HepG2 (cell line): ENCODE results near the gene PPP1R27. TPM values are rescaled to one million over a fixed set of nuclear protein-coding genes. Genes with fewer than 3 reads are reported as not detected.

Experiments
- ATAD3A ChIP-seq: sonication (generic); formaldehyde crosslinking; IDR thresholded peaks from 2 replicates; pipeline ENCODE4 v1.4.0; 2020; ENCODE audit warnings: missing genetic modification reagents
- EP300 ChIP-seq, 3 experiments: sonication (generic) in 1 of 3; formaldehyde crosslinking in 1 of 3; IDR thresholded peaks; 2 replicates each; pipeline versions ENCODE4 v1.5.1 to v1.6.1; 2011 to 2020; ENCODE audit warnings: low read depth in 2 of 3, low read length in 2 of 3, borderline replicate concordance in 1 of 3, improper control_type of control experiment in 1 of 3, mild to moderate bottlenecking in 1 of 3, missing genetic modification reagents in 1 of 3, moderate library complexity in 1 of 3
- NBN ChIP-seq: fragments of 450-650 bp; conservative IDR thresholded peaks from 2 replicates; pipeline ENCODE4 v1.6.1; 2017
- NCOA1 ChIP-seq: sonication (generic); formaldehyde crosslinking; IDR thresholded peaks from 2 replicates; pipeline ENCODE4 v1.9.0; 2021; ENCODE audit warnings: missing genetic modification reagents
- NFE2L2 ChIP-seq: fragments of 150-350 bp; IDR thresholded peaks from 2 replicates; pipeline ENCODE4 v1.6.1; 2014; ENCODE audit warnings: low read length
- NRL ChIP-seq: sonication (generic); formaldehyde crosslinking; IDR thresholded peaks from 2 replicates; pipeline ENCODE4 v1.5.0; 2020; ENCODE audit warnings: missing genetic modification reagents, mild to moderate bottlenecking, moderate library complexity, borderline replicate concordance
- SPEN ChIP-seq: sonication (generic); formaldehyde crosslinking; IDR thresholded peaks from 2 replicates; pipeline ENCODE4 v1.5.1; 2020; ENCODE audit warnings: low read depth, mild to moderate bottlenecking, missing genetic modification reagents
- ZNF224 ChIP-seq: sonication (generic); formaldehyde crosslinking; IDR thresholded peaks from 2 replicates; pipeline ENCODE4 v1.5.0; 2020; ENCODE audit warnings: mild to moderate bottlenecking, missing genetic modification reagents
- ZNF468 ChIP-seq: sonication (generic); formaldehyde crosslinking; IDR thresholded peaks from 2 replicates; pipeline ENCODE4 v1.8.0; 2022; ENCODE audit warnings: mild to moderate bottlenecking, moderate library complexity, missing genetic modification reagents
- ZNF746 ChIP-seq: sonication (generic); formaldehyde crosslinking; IDR thresholded peaks from 2 replicates; pipeline ENCODE4 v1.8.0; 2022; ENCODE audit warnings: mild to moderate bottlenecking, missing genetic modification reagents
- ZNF749 ChIP-seq: sonication (generic); formaldehyde crosslinking; IDR thresholded peaks from 2 replicates; pipeline ENCODE4 v1.8.0; 2022; ENCODE audit warnings: mild to moderate bottlenecking, missing genetic modification reagents, moderate library complexity, borderline replicate concordance
- polyA plus RNA-seq, 8 experiments: library from polyadenylated mRNA; depleted of rRNA in 3 of 8; stranded (reverse) in 7 of 8; unstranded in 1 of 8; fragments of >200 nt; fragmentation: Illumina TruSeq in 4 of 8; extraction: Trizol in 4 of 8; gene quantifications; 2 replicates each; pipeline versions ENCODE4 v1.2.1 to v1.2.3, GENCODE V29; 2011 to 2016; ENCODE audit warnings: low read depth in 4 of 8, missing spikeins in 1 of 8, mixed read lengths in 1 of 8; ENCODE audit not compliant: insufficient read depth in 1 of 8
- total RNA-seq, 5 experiments: library from RNA; depleted of rRNA; stranded (reverse); fragments of >200 nt; fragmentation: Illumina TruSeq; extraction: Trizol; gene quantifications; 2 replicates each; pipeline ENCODE4 v1.2.3, GENCODE V29; 2016; ENCODE audit warnings: low read depth in 1 of 5
- TF ChIP-seq, protein P1 (sequence below): sonication (generic); formaldehyde crosslinking; IDR thresholded peaks from 2 replicates; pipeline ENCODE4 v1.9.0; 2021; ENCODE audit warnings: missing genetic modification reagents, borderline replicate concordance
- TF ChIP-seq, protein P2 (sequence below), 2 experiments: sonication (generic) in 1 of 2; formaldehyde crosslinking in 1 of 2; IDR thresholded peaks; 2 replicates each; pipeline versions ENCODE4 v1.5.1 to v1.6.1; 2011 to 2020; ENCODE audit warnings: borderline replicate concordance in 1 of 2, low read depth in 1 of 2, low read length in 1 of 2, mild to moderate bottlenecking in 1 of 2, missing genetic modification reagents in 1 of 2, moderate library complexity in 1 of 2
- TF ChIP-seq, protein P3 (sequence below): sonication (generic); formaldehyde crosslinking; IDR thresholded peaks from 2 replicates; pipeline ENCODE4 v1.5.1; 2020; ENCODE audit warnings: mild to moderate bottlenecking, missing genetic modification reagents

Gene PPP1R27
- total and polyA plus RNA-seq, 2 of the 13 experiments (the other 11 are each of a cell fraction or from before 2014, with no cell fraction given) = 0.17 to 1.00 TPM

DNA sequence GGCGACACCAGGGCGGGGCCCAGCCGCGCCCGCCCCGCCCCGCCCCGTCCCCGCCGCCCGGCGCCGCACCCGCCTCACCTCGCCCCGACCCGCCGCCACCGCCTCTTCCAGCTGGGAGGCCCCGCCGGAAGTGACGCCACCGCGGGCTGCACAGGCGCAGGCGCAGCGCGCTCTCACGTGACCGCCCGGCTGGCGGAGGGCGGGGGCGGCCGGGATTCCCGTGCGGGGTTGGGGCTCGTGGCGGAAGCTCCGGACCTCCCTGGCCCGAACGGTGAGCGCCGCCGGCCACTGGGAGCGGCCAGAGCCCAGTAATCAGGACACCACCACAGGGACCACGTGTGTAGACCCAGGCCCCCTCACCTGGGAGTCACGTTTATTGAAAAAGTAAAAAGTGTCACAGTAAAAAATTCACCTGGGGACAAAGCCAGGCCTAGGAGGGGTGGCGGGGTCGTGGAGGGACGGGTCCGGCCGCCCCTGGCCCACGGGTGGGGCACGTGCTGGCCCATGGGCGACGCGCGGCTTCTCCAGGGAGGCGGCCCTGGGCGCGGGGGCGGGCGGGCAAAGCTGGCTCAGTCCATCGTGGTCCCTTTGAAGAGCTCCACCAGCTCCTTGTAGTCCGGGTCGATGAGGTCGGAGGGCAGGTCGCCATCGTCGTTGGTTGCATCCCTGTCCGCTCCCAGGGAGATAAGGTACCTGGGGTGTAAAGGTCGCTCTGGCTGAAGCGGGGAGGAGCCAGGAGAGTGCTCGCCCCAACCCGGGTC lies 1.5 kb downstream of the PPP1R27 start, which contains the start of gene MCRIP1 (continued):
- TF ChIP-seq, protein P1, sequence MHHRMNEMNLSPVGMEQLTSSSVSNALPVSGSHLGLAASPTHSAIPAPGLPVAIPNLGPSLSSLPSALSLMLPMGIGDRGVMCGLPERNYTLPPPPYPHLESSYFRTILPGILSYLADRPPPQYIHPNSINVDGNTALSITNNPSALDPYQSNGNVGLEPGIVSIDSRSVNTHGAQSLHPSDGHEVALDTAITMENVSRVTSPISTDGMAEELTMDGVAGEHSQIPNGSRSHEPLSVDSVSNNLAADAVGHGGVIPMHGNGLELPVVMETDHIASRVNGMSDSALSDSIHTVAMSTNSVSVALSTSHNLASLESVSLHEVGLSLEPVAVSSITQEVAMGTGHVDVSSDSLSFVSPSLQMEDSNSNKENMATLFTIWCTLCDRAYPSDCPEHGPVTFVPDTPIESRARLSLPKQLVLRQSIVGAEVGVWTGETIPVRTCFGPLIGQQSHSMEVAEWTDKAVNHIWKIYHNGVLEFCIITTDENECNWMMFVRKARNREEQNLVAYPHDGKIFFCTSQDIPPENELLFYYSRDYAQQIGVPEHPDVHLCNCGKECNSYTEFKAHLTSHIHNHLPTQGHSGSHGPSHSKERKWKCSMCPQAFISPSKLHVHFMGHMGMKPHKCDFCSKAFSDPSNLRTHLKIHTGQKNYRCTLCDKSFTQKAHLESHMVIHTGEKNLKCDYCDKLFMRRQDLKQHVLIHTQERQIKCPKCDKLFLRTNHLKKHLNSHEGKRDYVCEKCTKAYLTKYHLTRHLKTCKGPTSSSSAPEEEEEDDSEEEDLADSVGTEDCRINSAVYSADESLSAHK = 0 out of 2 replicates have a peak, but pooled peaks have one; percentile 29
- TF ChIP-seq NFE2L2 = no peak
- TF ChIP-seq ZNF468 (CRISPR knock-in tag) = peak; percentile 83; the same call in 1 of the 2 replicates
- TF ChIP-seq, protein P2, sequence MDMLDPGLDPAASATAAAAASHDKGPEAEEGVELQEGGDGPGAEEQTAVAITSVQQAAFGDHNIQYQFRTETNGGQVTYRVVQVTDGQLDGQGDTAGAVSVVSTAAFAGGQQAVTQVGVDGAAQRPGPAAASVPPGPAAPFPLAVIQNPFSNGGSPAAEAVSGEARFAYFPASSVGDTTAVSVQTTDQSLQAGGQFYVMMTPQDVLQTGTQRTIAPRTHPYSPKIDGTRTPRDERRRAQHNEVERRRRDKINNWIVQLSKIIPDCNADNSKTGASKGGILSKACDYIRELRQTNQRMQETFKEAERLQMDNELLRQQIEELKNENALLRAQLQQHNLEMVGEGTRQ (IDR thresholded peaks at IDR 0.05; ENCODE audit: low read depth, low read length) = peak; percentile 89
- TF ChIP-seq, protein P2 (CRISPR knock-in tag; IDR thresholded peaks at IDR 0.05; ENCODE audit: borderline replicate concordance) = peak; percentile 69
- TF ChIP-seq NCOA1 (CRISPR knock-in tag) = peak; percentile 97
- peak; percentile 68; the same call in 1 of the 2 replicates for TF ChIP-seq ZNF749 (CRISPR knock-in tag)
- no peak for TF ChIP-seq EP300 (IDR thresholded peaks at IDR 0.05; ENCODE audit: low read depth in 2 of 2, low read length in 2 of 2)
- TF ChIP-seq EP300 (CRISPR knock-in tag; IDR thresholded peaks at IDR 0.05; ENCODE audit: borderline replicate concordance) = no peak
- no peak for TF ChIP-seq ATAD3A (CRISPR knock-in tag)
- no peak for TF ChIP-seq ZNF224 (CRISPR knock-in tag)
- TF ChIP-seq ZNF746 (CRISPR knock-in tag) = peak; percentile 79
- TF ChIP-seq SPEN (CRISPR knock-in tag) = peak; percentile 83
- TF ChIP-seq NBN = no peak
- TF ChIP-seq, protein P3, sequence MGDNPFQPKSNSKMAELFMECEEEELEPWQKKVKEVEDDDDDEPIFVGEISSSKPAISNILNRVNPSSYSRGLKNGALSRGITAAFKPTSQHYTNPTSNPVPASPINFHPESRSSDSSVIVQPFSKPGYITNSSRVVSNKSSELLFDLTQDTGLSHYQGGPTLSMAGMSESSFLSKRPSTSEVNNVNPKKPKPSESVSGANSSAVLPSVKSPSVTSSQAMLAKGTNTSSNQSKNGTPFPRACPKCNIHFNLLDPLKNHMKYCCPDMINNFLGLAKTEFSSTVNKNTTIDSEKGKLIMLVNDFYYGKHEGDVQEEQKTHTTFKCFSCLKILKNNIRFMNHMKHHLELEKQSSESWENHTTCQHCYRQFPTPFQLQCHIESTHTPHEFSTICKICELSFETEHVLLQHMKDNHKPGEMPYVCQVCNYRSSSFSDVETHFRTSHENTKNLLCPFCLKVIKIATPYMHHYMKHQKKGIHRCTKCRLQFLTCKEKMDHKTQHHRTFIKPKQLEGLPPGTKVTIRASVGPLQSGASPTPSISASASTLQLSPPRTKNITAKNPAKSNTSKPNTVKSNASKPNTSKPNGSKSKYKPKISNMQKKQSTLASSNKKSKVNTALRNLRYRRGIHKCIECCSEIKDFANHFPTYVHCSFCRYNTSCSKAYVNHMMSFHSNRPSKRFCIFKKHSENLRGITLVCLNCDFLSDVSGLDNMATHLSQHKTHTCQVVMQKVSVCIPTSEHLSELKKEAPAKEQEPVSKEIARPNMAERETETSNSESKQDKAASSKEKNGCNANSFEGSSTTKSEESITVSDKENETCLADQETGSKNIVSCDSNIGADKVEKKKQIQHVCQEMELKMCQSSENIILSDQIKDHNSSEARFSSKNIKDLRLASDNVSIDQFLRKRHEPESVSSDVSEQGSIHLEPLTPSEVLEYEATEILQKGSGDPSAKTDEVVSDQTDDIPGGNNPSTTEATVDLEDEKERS (CRISPR knock-in tag) = no peak
- peak; percentile 80 for TF ChIP-seq NRL (CRISPR knock-in tag)
